ENCODE measurements around the gene ZMIZ2. TPM values are rescaled to one million over a fixed set of nuclear protein-coding genes. Genes with fewer than 3 reads are reported as not detected.

ZMIZ2 gene
- total RNA-seq, 1 experiment from 2014 or later: 16.2 TPM

DNA sequence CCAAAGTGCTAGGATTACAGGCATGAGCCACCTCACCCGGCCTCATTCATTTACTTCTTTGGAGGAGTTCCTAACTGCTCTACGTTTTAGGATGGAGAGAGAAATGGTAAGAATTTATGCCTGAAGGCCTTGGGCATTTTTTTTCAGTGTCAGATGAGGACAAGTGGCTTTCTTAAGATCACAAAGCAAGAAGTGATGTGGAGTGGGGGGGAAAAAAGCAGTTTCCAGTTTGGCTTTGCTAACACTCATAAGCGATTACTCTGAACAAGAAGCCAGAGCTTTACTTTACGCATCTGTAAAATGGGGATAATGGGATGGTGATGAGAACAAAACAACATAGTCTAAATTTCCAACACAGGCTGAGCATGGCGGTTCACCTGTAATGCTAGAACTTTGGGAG lies 45.3 kb downstream of the ZMIZ2 start:
- no peaks in the 10 kb centered on the region for H3K27me3 ChIP-seq (ENCODE audit: low read length)
- H3K4me2 ChIP-seq (ENCODE audit: low read depth, low read length, poor library complexity, severe bottlenecking): no peak overlapping the region
- peaks cover 15% of the 10 kb centered on the region for H3K36me3 ChIP-seq (ENCODE audit: insufficient read depth, low read length)
- DNase-seq: no peak
- H2AFZ ChIP-seq (ENCODE audit: low read length): no peak overlapping the region
- no peak overlapping the region for H3K9ac ChIP-seq (ENCODE audit: low read length)
- no peak overlapping the region for H3K4me3 ChIP-seq (ENCODE audit: low read length)
- peaks cover 38% of the 10 kb centered on the region for H3K79me2 ChIP-seq (ENCODE audit: low read length)
- H3K9me2 ChIP-seq (replicated peaks; ENCODE audit: insufficient read depth, low read length): no peaks in the 10 kb centered on the region
- H3K4me1 ChIP-seq (ENCODE audit: low read length): peaks cover 22% of the 10 kb centered on the region
- H4K20me1 ChIP-seq (ENCODE audit: insufficient read depth, low read depth, low read length): peaks cover 20% of the 10 kb centered on the region
- H3K27ac ChIP-seq (ENCODE audit: low read length): no peak overlapping the region
- H3K9me3 ChIP-seq (ENCODE audit: low read length): no peaks in the 10 kb centered on the region

DNA sequence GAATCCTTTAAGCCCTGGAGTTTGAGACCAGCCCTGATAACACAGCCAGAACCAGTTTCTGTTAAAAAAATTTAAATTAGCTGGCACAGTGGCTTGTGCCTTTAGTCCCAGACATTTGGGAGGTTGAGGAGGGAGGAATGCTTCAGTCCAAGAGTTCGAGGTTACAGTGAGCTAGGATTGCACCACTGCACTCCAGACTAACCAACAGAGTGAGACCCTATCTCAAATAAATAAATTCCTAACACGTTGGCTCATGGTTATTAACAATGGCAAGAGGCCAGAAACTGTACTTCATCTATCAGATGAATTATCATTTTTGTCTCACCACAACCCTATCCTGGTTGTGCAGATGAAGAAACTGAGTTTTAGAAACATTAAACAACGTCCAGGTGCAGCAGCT lies 45.7 kb downstream of the ZMIZ2 start:
- Histone ChIP-seq H3K9ac (ENCODE audit: low read length) (no peak overlapping the region), H3K36me3 (ENCODE audit: insufficient read depth, low read length) (peaks cover 18% of the 10 kb centered on the region), H2AFZ (ENCODE audit: low read length) (no peak overlapping the region), H4K20me1 (ENCODE audit: insufficient read depth, low read depth, low read length) (peaks cover 22% of the 10 kb centered on the region), H3K9me3 (ENCODE audit: low read length) (no peaks in the 10 kb centered on the region), H3K4me3 (ENCODE audit: low read length) (no peak overlapping the region), H3K79me2 (ENCODE audit: low read length) (peaks cover 40% of the 10 kb centered on the region), H3K9me2 (replicated peaks; ENCODE audit: insufficient read depth, low read length) (no peaks in the 10 kb centered on the region), H3K4me2 (ENCODE audit: low read depth, low read length, poor library complexity, severe bottlenecking) (no peak overlapping the region), H3K4me1 (ENCODE audit: low read length) (peaks cover 22% of the 10 kb centered on the region), H3K27ac (ENCODE audit: low read length) (no peak overlapping the region), H3K27me3 (ENCODE audit: low read length) (no peaks in the 10 kb centered on the region)
- no peak for DNase-seq

DNA sequence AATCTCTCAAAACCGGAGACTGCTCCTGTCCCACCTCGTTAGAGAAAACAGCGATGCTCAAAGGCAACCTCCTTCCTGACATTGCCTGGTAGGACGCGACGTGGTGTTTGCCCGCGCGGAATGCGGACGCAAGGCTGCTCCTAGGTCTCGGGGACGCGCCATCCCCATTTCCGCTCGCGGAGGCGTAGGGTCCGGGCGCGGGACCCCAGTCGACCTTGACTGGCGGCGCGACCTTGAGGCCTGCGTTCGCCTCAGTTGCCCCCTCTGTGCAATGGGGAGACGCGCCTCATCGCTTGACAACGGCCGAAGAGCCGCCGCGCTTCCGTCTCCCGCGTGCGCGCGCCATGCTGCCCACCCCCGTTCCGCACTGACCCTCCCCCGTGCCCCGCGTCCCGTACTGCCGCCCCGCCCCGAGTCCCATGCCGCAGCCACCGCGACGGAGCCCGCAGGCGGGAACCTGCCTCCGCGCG lies 47.4 kb downstream of the ZMIZ2 start:
- peaks cover 35% of the 10 kb centered on the region for H4K20me1 ChIP-seq (ENCODE audit: insufficient read depth, low read depth, low read length)
- H2AFZ ChIP-seq (ENCODE audit: low read length): peak overlapping the region; percentile 63; the same call in 1 of the 2 replicates
- H3K27me3 ChIP-seq (ENCODE audit: low read length): no peaks in the 10 kb centered on the region
- peak overlapping the region; percentile 79 for H3K4me3 ChIP-seq (ENCODE audit: low read length)
- H3K27ac ChIP-seq (ENCODE audit: low read length): peak overlapping the region; percentile 90
- H3K4me2 ChIP-seq (ENCODE audit: low read depth, low read length, poor library complexity, severe bottlenecking): peak overlapping the region; percentile 98
- no peaks in the 10 kb centered on the region for H3K9me3 ChIP-seq (ENCODE audit: low read length)
- H3K9ac ChIP-seq (ENCODE audit: low read length): peak overlapping the region; percentile 87
- peaks cover 46% of the 10 kb centered on the region for H3K79me2 ChIP-seq (ENCODE audit: low read length)
- H3K9me2 ChIP-seq (replicated peaks; ENCODE audit: insufficient read depth, low read length): no peaks in the 10 kb centered on the region
- DNase-seq: no peak
- peaks cover 32% of the 10 kb centered on the region for H3K36me3 ChIP-seq (ENCODE audit: insufficient read depth, low read length)
- peaks cover 22% of the 10 kb centered on the region for H3K4me1 ChIP-seq (ENCODE audit: low read length)

DNA sequence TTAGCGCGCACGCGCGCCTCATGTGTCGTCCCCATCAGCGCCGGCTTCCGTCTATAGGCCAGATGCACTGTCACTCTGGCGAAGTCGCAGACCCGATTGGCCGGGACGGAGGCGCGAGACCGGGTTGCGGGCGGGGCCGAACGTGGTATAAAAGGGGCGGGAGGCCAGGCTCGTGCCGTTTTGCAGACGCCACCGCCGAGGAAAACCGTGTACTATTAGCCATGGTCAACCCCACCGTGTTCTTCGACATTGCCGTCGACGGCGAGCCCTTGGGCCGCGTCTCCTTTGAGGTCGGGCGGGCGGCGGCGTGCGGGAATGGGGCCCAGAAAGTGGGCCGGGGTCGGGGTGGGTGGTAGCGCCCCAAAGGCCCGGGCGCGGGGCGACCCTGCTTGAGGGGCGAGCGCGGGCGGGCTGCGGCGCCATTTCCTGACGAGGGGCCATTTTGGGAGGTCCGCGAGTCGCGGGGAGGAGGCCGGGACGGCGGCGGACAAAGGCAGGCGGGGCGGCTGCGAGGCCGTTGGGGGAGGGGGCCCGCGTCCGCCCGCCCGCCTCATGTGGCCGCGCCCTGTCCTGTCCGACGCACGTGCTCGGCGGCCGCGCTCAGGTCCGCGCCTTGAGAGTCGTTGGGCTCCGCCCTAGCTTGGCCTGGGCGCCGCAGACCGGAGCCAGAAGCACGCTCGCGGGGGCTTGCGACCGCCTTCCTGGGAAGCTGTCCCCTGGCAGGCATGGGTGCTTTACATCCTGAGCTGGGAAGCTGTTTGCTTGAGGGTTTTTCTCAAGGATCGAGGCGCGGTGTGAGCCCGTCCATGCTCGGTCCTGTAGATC lies 48.1 kb downstream of the ZMIZ2 start, which contains the start of gene PPIA:
Gene PPIA (plus strand): TSS at position 178 of the 825 bp plus-strand sequence. CDS start 44 bp downstream, at position 222.
- Histone ChIP-seq H3K9me3 (ENCODE audit: low read length) (no peaks in the 10 kb centered on the region), H3K36me3 (ENCODE audit: insufficient read depth, low read length) (peaks cover 35% of the 10 kb centered on the region), H3K4me1 (ENCODE audit: low read length) (peaks cover 22% of the 10 kb centered on the region), H3K27ac (ENCODE audit: low read length) (peak within 1 kb of the TSS; percentile 90), H3K27me3 (ENCODE audit: low read length) (no peaks in the 10 kb centered on the region), H3K9ac (ENCODE audit: low read length) (peak within 1 kb of the TSS; percentile 87), H3K4me2 (ENCODE audit: low read depth, low read length, poor library complexity, severe bottlenecking) (peak within 1 kb of the TSS; percentile 98), H3K4me3 (ENCODE audit: low read length) (peak within 1 kb of the TSS; percentile 79), H4K20me1 (ENCODE audit: insufficient read depth, low read depth, low read length) (peaks cover 38% of the 10 kb centered on the region), H3K9me2 (replicated peaks; ENCODE audit: insufficient read depth, low read length) (no peaks in the 10 kb centered on the region), H2AFZ (ENCODE audit: low read length) (peak within 1 kb of the TSS; percentile 63; the same call in 1 of the 2 replicates), H3K79me2 (ENCODE audit: low read length) (peaks cover 46% of the 10 kb centered on the region)
- DNase-seq: peak; percentile 99

DNA sequence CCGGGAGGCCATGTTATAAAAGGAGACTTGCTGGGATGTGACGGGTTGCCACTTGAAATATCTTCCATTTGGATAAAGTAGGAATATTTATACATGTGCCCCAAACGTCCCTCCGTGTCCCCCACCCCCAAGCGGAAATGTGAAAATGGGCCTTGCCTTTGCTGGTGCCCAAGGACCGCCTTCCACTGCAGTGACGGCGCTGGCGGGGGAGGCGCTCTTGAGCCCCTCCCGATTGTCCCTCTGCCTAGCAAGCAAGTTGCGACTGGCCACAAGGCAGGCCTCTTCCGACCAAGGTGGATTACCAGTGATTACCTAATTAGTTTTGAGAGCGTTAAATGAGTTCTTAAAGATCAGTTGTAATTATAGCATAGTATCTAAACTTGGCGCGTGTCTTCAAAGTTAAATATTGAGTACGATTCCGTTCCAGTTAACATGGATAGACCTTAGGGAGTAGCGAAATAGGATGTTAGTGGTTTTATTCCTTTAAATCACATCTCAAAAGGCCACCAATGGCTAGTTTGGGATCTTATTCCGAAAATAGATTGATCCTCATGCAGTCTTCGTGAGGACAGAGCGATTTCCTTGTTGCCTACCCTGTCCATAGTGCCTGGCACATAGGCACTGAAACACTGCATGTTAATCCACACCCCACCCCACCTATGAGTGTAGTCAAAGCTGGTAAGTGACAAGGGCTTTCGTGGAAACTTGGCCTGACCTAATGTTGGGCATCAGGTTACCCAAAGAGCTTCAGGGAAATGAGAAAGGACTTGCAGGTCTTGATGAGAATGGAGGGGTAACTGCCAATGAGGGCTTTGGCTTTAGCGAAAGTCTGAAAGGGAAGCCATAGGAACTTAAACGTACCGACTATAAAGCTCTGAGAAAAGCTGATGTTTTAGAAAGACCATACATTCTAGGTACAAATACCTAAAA lies 48.9 kb downstream of the ZMIZ2 start:
- DNase-seq: peak; percentile 92
- Histone ChIP-seq H3K79me2 (ENCODE audit: low read length) (peaks cover 46% of the 10 kb centered on the region), H3K4me2 (ENCODE audit: low read depth, low read length, poor library complexity, severe bottlenecking) (peak overlapping the region; percentile 98), H4K20me1 (ENCODE audit: insufficient read depth, low read depth, low read length) (peaks cover 41% of the 10 kb centered on the region), H3K9me3 (ENCODE audit: low read length) (no peaks in the 10 kb centered on the region), H3K27me3 (ENCODE audit: low read length) (no peaks in the 10 kb centered on the region), H3K27ac (ENCODE audit: low read length) (peak overlapping the region; percentile 90), H2AFZ (ENCODE audit: low read length) (no peak overlapping the region), H3K4me3 (ENCODE audit: low read length) (peak overlapping the region; percentile 79), H3K9me2 (replicated peaks; ENCODE audit: insufficient read depth, low read length) (no peaks in the 10 kb centered on the region), H3K36me3 (ENCODE audit: insufficient read depth, low read length) (peaks cover 43% of the 10 kb centered on the region), H3K9ac (ENCODE audit: low read length) (peak overlapping the region; percentile 87), H3K4me1 (ENCODE audit: low read length) (peaks cover 22% of the 10 kb centered on the region)

DNA sequence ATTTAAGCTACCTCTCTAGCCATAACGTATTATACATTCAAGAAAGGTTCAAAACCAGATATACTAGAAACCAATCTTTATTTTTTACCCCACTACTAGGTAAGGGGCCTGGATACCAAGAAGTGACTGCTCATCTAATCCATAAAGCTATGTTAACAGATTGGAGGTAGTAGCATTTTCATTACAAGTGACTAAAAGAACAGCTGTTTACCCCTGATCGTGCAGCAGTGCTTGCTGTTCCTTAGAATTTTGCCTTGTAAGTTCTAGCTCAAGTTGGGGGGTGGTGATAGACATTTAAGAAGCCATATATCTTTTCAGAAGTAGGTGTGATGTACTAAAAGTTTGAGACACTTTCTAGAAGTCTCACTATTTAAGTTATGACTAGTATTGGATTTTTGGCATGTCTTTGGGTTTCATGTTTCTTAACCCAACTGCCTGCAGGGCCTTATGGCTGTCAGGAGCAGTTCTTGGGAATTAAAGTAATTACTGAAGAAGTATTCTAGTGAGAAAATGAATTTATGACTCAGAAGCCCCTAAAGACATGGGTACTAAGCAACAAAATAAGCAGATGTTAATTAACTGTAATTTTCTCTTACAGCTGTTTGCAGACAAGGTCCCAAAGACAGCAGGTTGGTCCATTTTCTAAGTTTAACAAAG lies 50.1 kb downstream of the ZMIZ2 start:
- peak overlapping the region; percentile 98 for H3K4me2 ChIP-seq (ENCODE audit: low read depth, low read length, poor library complexity, severe bottlenecking)
- no peaks in the 10 kb centered on the region for H3K27me3 ChIP-seq (ENCODE audit: low read length)
- no peak overlapping the region for H2AFZ ChIP-seq (ENCODE audit: low read length)
- no peak for DNase-seq
- H3K4me3 ChIP-seq (ENCODE audit: low read length): peak overlapping the region; percentile 79; the same call in 1 of the 2 replicates
- H3K9me2 ChIP-seq (replicated peaks; ENCODE audit: insufficient read depth, low read length): no peaks in the 10 kb centered on the region
- peaks cover 46% of the 10 kb centered on the region for H3K79me2 ChIP-seq (ENCODE audit: low read length)
- H3K9me3 ChIP-seq (ENCODE audit: low read length): no peaks in the 10 kb centered on the region
- peaks cover 22% of the 10 kb centered on the region for H3K4me1 ChIP-seq (ENCODE audit: low read length)
- H4K20me1 ChIP-seq (ENCODE audit: insufficient read depth, low read depth, low read length): peaks cover 41% of the 10 kb centered on the region
- H3K27ac ChIP-seq (ENCODE audit: low read length): peak overlapping the region; percentile 90; the same call in 1 of the 2 replicates
- H3K36me3 ChIP-seq (ENCODE audit: insufficient read depth, low read length): peaks cover 50% of the 10 kb centered on the region
- H3K9ac ChIP-seq (ENCODE audit: low read length): no peak overlapping the region

DNA sequence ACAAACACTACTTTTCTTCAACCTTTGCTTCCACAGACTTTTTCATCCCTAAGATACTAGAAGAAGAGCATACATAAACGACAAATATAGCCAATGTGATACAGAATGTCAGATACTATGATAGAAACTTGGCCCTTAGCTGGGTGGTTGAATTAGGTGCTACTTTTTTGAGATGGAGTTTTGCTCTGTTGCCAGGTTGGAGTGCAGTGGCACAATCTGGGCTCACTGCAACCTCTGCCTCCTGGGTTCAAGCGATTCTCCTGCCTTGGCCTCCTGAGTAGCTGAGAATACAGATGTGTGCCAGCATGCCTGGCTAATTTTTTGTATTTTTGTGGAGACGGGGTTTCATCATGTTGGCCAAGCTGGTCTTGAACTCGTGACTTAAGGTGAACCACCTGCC lies 51.3 kb downstream of the ZMIZ2 start:
- no peak overlapping the region for H3K27ac ChIP-seq (ENCODE audit: low read length)
- peaks cover 41% of the 10 kb centered on the region for H4K20me1 ChIP-seq (ENCODE audit: insufficient read depth, low read depth, low read length)
- H3K79me2 ChIP-seq (ENCODE audit: low read length): peaks cover 43% of the 10 kb centered on the region

More for the DNA sequence above, 51.3 kb downstream of the ZMIZ2 start:
- no peaks in the 10 kb centered on the region for H3K27me3 ChIP-seq (ENCODE audit: low read length)
- H2AFZ ChIP-seq (ENCODE audit: low read length): no peak overlapping the region
- no peak overlapping the region for H3K4me3 ChIP-seq (ENCODE audit: low read length)
- no peak for DNase-seq
- no peaks in the 10 kb centered on the region for H3K9me3 ChIP-seq (ENCODE audit: low read length)
- H3K9ac ChIP-seq (ENCODE audit: low read length): no peak overlapping the region
- peaks cover 50% of the 10 kb centered on the region for H3K36me3 ChIP-seq (ENCODE audit: insufficient read depth, low read length)
- peaks cover 22% of the 10 kb centered on the region for H3K4me1 ChIP-seq (ENCODE audit: low read length)
- no peaks in the 10 kb centered on the region for H3K9me2 ChIP-seq (replicated peaks; ENCODE audit: insufficient read depth, low read length)
- H3K4me2 ChIP-seq (ENCODE audit: low read depth, low read length, poor library complexity, severe bottlenecking): no peak overlapping the region

All from Karpas-422 (cell line).